ENCODE measurements around the gene SLFN5.

DNA sequence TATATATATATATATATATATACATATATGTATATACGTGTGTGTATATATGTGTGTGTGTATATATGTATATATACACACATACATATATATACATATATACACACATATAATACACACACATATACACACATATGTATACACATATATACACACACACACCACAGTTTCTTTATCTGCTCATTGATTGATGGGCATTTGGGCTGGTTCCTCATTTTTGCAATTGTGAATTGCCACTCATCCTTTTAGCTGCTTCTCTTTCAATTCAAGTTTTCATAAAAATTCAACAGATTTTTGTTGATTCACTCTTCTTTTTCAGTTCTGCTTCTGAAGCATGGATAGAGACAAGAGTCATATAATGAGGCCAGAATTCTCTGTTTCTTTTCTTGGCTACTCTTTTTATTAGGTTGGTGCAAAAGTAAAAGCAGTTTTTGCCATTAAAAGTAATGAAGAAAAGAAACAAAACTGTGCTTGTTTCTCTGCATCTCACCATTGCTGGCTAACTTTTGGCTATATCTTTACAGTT, 44.5 kb downstream of the SLFN5 start:
- TF ChIP-seq POLR2A (IDR thresholded peaks at IDR 0.05; ENCODE audit: low read depth, low read length): no peak
- no peak for TF ChIP-seq TAF1 (IDR thresholded peaks at IDR 0.05; ENCODE audit: borderline replicate concordance, low read depth, low read length)

All from GM12892 (cell line).